GM18868 (cell line): ENCODE data around the gene PDZD2.

Experiments used
- ATAC-seq: cut with Tn5 transposase; IDR thresholded peaks from one replicate; pipeline ENCODE4 v1.9.1; 2021; ENCODE audit warnings: mild to moderate bottlenecking, moderate library complexity; ENCODE audit not compliant: unreplicated experiment

Gene PDZD2

GRCh38 chr5:31911291-31912265 is 272.6 kb downstream of the PDZD2 start:
- no peak for ATAC-seq

GRCh38 chr5:31913808-31914207 is 274.9 kb downstream of the PDZD2 start:
- no peak for ATAC-seq

GRCh38 chr5:31916327-31916726 is 277.4 kb downstream of the PDZD2 start:
- ATAC-seq: no peak

GRCh38 chr5:31918739-31919138 is 279.8 kb downstream of the PDZD2 start:
- ATAC-seq: no peak

- no peak for ATAC-seq
Measured at GRCh38 chr5:31921852-31922305, 282.9 kb downstream of the PDZD2 start.

GRCh38 chr5:31924005-31924404 is 285.1 kb downstream of the PDZD2 start:
- ATAC-seq: no peak

- ATAC-seq: no peak
Measured at GRCh38 chr5:31931874-31932273, 292.9 kb downstream of the PDZD2 start.

GRCh38 chr5:31934156-31934555 is 295.2 kb downstream of the PDZD2 start:
- ATAC-seq: no peak

GRCh38 chr5:31935496-31936369 is 296.8 kb downstream of the PDZD2 start:
- no peak for ATAC-seq

GRCh38 chr5:31936683-31937082 is 297.8 kb downstream of the PDZD2 start:
- no peak for ATAC-seq

- no peak for ATAC-seq
Measured at GRCh38 chr5:31937226-31937625, 298.3 kb downstream of the PDZD2 start.

- ATAC-seq: no peak
Measured at GRCh38 chr5:31937703-31938102, 298.8 kb downstream of the PDZD2 start.

- no peak for ATAC-seq
Measured at GRCh38 chr5:31939151-31939550, 300.2 kb downstream of the PDZD2 start.

GRCh38 chr5:31941151-31941755 is 302.3 kb downstream of the PDZD2 start:
- no peak for ATAC-seq

- ATAC-seq: no peak
Measured at GRCh38 chr5:31942546-31942945, 303.6 kb downstream of the PDZD2 start.

- ATAC-seq: no peak
Measured at GRCh38 chr5:31944684-31945445, 305.9 kb downstream of the PDZD2 start.

- no peak for ATAC-seq
Measured at GRCh38 chr5:31948006-31948405, 309.1 kb downstream of the PDZD2 start.

GRCh38 chr5:31952067-31952466 is 313.1 kb downstream of the PDZD2 start:
- ATAC-seq: no peak

- no peak for ATAC-seq
Measured at GRCh38 chr5:31954091-31954490, 315.2 kb downstream of the PDZD2 start.

GRCh38 chr5:31957151-31957550 is 318.2 kb downstream of the PDZD2 start:
- no peak for ATAC-seq
